Esophagus mucosa (tissue), 1 donor: ENCODE data around the gene MGAT5B. TPM values are rescaled to one million over a fixed set of nuclear protein-coding genes. Genes with fewer than 3 reads are reported as not detected.

Experiments
- ATAC-seq: fragments of 200-7000 bp; cut with Tn5 transposase; one replicate; pipeline ENCODE4 v1.9.1; 2020
- total RNA-seq: library from RNA; stranded (reverse); gene quantifications from one replicate; pipeline ENCODE4 v1.2.4, GENCODE V29; 2023
- donor health status: DM: yes; HTN: yes; CAD: no.

The MGAT5B gene
- total RNA-seq, 1 donor from 2014 or later: 0.20 TPM

GRCh38 chr17:76909971-76910760, 42.0 kb downstream of the MGAT5B start:
- ATAC-seq: peak; percentile 51

GRCh38 chr17:76911299-76912017, 43.3 kb downstream of the MGAT5B start:
- no peak for ATAC-seq

GRCh38 chr17:76912421-76913164, 44.4 kb downstream of the MGAT5B start:
- no peak for ATAC-seq

GRCh38 chr17:76914937-76915336, 46.7 kb downstream of the MGAT5B start:
- no peak for ATAC-seq

- no peak for ATAC-seq
These were observed 47.8 kb downstream of the MGAT5B start for GRCh38 chr17:76915840-76916510.

GRCh38 chr17:76917829-76918228, 49.6 kb downstream of the MGAT5B start:
- ATAC-seq: no peak

GRCh38 chr17:76918811-76919210, 50.6 kb downstream of the MGAT5B start:
- ATAC-seq: no peak

GRCh38 chr17:76920364-76921139, 52.3 kb downstream of the MGAT5B start:
- no peak for ATAC-seq

GRCh38 chr17:76921340-76922036, 53.3 kb downstream of the MGAT5B start:
- ATAC-seq: no peak

GRCh38 chr17:76922084-76922483, 53.9 kb downstream of the MGAT5B start:
- no peak for ATAC-seq

- no peak for ATAC-seq
These were observed 54.8 kb downstream of the MGAT5B start for GRCh38 chr17:76922967-76923366.

GRCh38 chr17:76923491-76923890, 55.3 kb downstream of the MGAT5B start:
- no peak for ATAC-seq

GRCh38 chr17:76924345-76925342, 56.4 kb downstream of the MGAT5B start:
- ATAC-seq: no peak

- no peak for ATAC-seq
These were observed 57.3 kb downstream of the MGAT5B start for GRCh38 chr17:76925441-76925891.

- ATAC-seq: no peak
These were observed 58.1 kb downstream of the MGAT5B start for GRCh38 chr17:76926237-76926866.

- no peak for ATAC-seq
These were observed 59.4 kb downstream of the MGAT5B start for GRCh38 chr17:76927577-76927976.

GRCh38 chr17:76927982-76928381, 59.8 kb downstream of the MGAT5B start:
- no peak for ATAC-seq

GRCh38 chr17:76929148-76929547, 60.9 kb downstream of the MGAT5B start:
- ATAC-seq: no peak

- no peak for ATAC-seq
These were observed 61.4 kb downstream of the MGAT5B start for GRCh38 chr17:76929601-76930000.
